A549 (cell line): Measurements from ENCODE around the gene HSF2BP.

Experiments used
- CEBPB ChIP-seq, 2 experiments: fragments of >200 bp in 1 of 2; sonication (Bioruptor Twin) in 1 of 2; formaldehyde crosslinking in 1 of 2; IDR thresholded peaks; 2 replicates each; pipeline ENCODE4 v1.6.1; 2012 to 2016
- EP300 ChIP-seq, 2 experiments: fragments of >200 bp; sonication (Bioruptor Twin); formaldehyde crosslinking; IDR thresholded peaks; 2 replicates in 1 of 2; 3 replicates in 1 of 2; pipeline ENCODE4 v1.6.1; 2016 to 2017
- ESRRA ChIP-seq: fragments of 150-350 bp; IDR thresholded peaks from 2 replicates; pipeline ENCODE4 v1.6.1; 2014; ENCODE audit warnings: mild to moderate bottlenecking, low read length, borderline replicate concordance
- FOSB ChIP-seq: fragments of 250-450 bp; sonication (Bioruptor Pico); IDR thresholded peaks from 2 replicates; pipeline ENCODE4 v1.5.0; 2020; ENCODE audit warnings: mild to moderate bottlenecking, moderate library complexity
- FOSL2 ChIP-seq, 2 experiments: fragments of 450-650 bp in 1 of 2; fragments of >200 bp in 1 of 2; sonication (Bioruptor Twin) in 1 of 2; formaldehyde crosslinking; IDR thresholded peaks; 2 replicates each; pipeline versions ENCODE4 v1.5.0 to v1.6.1; 2016 to 2020; ENCODE audit warnings: mild to moderate bottlenecking in 1 of 2, moderate library complexity in 1 of 2
- JUN ChIP-seq, 2 experiments: fragments of >200 bp; sonication (Bioruptor Twin); formaldehyde crosslinking; IDR thresholded peaks; 2 replicates in 1 of 2; 3 replicates in 1 of 2; pipeline ENCODE4 v1.6.1; 2016 to 2017
- POLR2A ChIP-seq: IDR thresholded peaks from 2 replicates; pipeline ENCODE4 v1.6.1; 2012; ENCODE audit warnings: mild to moderate bottlenecking, low read length
- POLR2AphosphoS2 ChIP-seq: conservative IDR thresholded peaks from 2 replicates; pipeline ENCODE4 v1.6.1; 2012; ENCODE audit warnings: low read length, improper control_type of control experiment, inconsistent platforms
- ZC3H11A ChIP-seq: fragments of 450-650 bp; IDR thresholded peaks from 2 replicates; pipeline ENCODE4 v1.6.1; 2014; ENCODE audit warnings: antibody characterized with exemption, mild to moderate bottlenecking
- TF ChIP-seq, protein P1 (sequence below): fragments of >200 bp; sonication (Bioruptor Twin); formaldehyde crosslinking; IDR thresholded peaks from 3 replicates; pipeline ENCODE4 v1.5.1; 2016
- TF ChIP-seq, protein P2 (sequence below): fragments of 450-650 bp; IDR thresholded peaks from 2 replicates; pipeline ENCODE4 v1.6.1; 2014; ENCODE audit warnings: antibody characterized with exemption
- TF ChIP-seq, protein P3 (sequence below): IDR thresholded peaks from 2 replicates; pipeline ENCODE4 v1.6.1; 2012; ENCODE audit warnings: low read depth, borderline replicate concordance
- TF ChIP-seq, protein P4 (sequence below): fragments of 250-450 bp; sonication (Bioruptor Pico); IDR thresholded peaks from 2 replicates; pipeline ENCODE4 v1.5.0; 2020; ENCODE audit warnings: low read depth, mild to moderate bottlenecking, moderate library complexity
- TF ChIP-seq, protein P5 (sequence below): fragments of 200-600 bp; sonication (generic); IDR thresholded peaks from 2 replicates; pipeline ENCODE4 v1.6.1; 2016; ENCODE audit warnings: antibody characterized with exemption, mild to moderate bottlenecking, moderate library complexity

DNA sequence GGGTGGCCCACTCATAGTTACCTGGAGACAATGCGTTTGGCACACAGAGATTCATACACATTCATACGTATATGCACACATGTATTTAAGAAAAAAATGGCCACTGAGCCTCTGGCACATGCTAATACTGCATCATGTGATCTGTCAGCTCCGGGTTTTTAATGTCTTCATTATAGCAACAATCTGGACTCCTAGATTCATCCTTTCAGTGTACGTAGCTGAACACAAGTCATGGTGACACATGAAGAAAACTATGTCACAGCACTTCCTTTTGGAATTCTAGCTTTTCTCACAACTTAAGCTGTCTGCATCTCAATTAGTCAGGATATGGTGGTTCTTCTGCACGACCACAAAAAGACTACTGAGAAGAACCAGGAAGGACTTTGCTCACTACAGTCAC lies 24.7 kb downstream of the HSF2BP start:
- TF ChIP-seq, protein P1, sequence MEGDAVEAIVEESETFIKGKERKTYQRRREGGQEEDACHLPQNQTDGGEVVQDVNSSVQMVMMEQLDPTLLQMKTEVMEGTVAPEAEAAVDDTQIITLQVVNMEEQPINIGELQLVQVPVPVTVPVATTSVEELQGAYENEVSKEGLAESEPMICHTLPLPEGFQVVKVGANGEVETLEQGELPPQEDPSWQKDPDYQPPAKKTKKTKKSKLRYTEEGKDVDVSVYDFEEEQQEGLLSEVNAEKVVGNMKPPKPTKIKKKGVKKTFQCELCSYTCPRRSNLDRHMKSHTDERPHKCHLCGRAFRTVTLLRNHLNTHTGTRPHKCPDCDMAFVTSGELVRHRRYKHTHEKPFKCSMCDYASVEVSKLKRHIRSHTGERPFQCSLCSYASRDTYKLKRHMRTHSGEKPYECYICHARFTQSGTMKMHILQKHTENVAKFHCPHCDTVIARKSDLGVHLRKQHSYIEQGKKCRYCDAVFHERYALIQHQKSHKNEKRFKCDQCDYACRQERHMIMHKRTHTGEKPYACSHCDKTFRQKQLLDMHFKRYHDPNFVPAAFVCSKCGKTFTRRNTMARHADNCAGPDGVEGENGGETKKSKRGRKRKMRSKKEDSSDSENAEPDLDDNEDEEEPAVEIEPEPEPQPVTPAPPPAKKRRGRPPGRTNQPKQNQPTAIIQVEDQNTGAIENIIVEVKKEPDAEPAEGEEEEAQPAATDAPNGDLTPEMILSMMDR, result no peak
- TF ChIP-seq POLR2A, result no peak
- no peak for TF ChIP-seq CEBPB (IDR thresholded peaks at IDR 0.05)
- no peak for TF ChIP-seq FOSB (CRISPR knock-in tag)
- TF ChIP-seq ZC3H11A, result no peak
- TF ChIP-seq, protein P2, sequence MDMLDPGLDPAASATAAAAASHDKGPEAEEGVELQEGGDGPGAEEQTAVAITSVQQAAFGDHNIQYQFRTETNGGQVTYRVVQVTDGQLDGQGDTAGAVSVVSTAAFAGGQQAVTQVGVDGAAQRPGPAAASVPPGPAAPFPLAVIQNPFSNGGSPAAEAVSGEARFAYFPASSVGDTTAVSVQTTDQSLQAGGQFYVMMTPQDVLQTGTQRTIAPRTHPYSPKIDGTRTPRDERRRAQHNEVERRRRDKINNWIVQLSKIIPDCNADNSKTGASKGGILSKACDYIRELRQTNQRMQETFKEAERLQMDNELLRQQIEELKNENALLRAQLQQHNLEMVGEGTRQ, result no peak
- TF ChIP-seq EP300 (IDR thresholded peaks at IDR 0.05), result no peak
- no peak for TF ChIP-seq FOSL2 (IDR thresholded peaks at IDR 0.05)
- TF ChIP-seq FOSL2 (CRISPR knock-in tag; IDR thresholded peaks at IDR 0.05), result no peak
- no peak for TF ChIP-seq JUN (IDR thresholded peaks at IDR 0.05)
- TF ChIP-seq ESRRA, result no peak
- TF ChIP-seq POLR2AphosphoS2, result no peak
- TF ChIP-seq, protein P3, sequence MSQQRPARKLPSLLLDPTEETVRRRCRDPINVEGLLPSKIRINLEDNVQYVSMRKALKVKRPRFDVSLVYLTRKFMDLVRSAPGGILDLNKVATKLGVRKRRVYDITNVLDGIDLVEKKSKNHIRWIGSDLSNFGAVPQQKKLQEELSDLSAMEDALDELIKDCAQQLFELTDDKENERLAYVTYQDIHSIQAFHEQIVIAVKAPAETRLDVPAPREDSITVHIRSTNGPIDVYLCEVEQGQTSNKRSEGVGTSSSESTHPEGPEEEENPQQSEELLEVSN, result no peak
- TF ChIP-seq, protein P4, sequence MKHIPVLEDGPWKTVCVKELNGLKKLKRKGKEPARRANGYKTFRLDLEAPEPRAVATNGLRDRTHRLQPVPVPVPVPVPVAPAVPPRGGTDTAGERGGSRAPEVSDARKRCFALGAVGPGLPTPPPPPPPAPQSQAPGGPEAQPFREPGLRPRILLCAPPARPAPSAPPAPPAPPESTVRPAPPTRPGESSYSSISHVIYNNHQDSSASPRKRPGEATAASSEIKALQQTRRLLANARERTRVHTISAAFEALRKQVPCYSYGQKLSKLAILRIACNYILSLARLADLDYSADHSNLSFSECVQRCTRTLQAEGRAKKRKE (CRISPR knock-in tag), result no peak
- TF ChIP-seq, protein P5, sequence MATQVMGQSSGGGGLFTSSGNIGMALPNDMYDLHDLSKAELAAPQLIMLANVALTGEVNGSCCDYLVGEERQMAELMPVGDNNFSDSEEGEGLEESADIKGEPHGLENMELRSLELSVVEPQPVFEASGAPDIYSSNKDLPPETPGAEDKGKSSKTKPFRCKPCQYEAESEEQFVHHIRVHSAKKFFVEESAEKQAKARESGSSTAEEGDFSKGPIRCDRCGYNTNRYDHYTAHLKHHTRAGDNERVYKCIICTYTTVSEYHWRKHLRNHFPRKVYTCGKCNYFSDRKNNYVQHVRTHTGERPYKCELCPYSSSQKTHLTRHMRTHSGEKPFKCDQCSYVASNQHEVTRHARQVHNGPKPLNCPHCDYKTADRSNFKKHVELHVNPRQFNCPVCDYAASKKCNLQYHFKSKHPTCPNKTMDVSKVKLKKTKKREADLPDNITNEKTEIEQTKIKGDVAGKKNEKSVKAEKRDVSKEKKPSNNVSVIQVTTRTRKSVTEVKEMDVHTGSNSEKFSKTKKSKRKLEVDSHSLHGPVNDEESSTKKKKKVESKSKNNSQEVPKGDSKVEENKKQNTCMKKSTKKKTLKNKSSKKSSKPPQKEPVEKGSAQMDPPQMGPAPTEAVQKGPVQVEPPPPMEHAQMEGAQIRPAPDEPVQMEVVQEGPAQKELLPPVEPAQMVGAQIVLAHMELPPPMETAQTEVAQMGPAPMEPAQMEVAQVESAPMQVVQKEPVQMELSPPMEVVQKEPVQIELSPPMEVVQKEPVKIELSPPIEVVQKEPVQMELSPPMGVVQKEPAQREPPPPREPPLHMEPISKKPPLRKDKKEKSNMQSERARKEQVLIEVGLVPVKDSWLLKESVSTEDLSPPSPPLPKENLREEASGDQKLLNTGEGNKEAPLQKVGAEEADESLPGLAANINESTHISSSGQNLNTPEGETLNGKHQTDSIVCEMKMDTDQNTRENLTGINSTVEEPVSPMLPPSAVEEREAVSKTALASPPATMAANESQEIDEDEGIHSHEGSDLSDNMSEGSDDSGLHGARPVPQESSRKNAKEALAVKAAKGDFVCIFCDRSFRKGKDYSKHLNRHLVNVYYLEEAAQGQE, result no peak
